NB4 (cell line): ENCODE data around the gene ITGA2B.

Experiments
- CTCF ChIP-seq: IDR thresholded peaks from one replicate; pipeline ENCODE4 v1.5.1; 2012; ENCODE audit warnings: low read depth, low read length
- POLR2A ChIP-seq: IDR thresholded peaks from 2 replicates; pipeline ENCODE4 v1.6.1; 2011; ENCODE audit warnings: mild to moderate bottlenecking; ENCODE audit not compliant: insufficient read length; ENCODE audit errors: extremely low read depth

GRCh38 chr17:44334727-44335126 lies 54.7 kb downstream of the ITGA2B start:
- TF ChIP-seq CTCF (no peak), POLR2A (no peak)
